NOMO-1 treated with dmso at 0.1 percent for 144 hours (cell line): ENCODE results near the gene SPAG7.
A peak's percentile ranks its signal among the peaks of the same experiment; 100 is the strongest.
"Not testable (repeated sequence)": the region's sequence is repeated elsewhere in the genome, so short reads cannot be mapped to it uniquely, and the experiment has no call there.

Experiments
- DNase-seq: peaks from one replicate; lab custom pipeline; 2025; ENCODE audit not compliant: unreplicated experiment; lab: John Stamatoyannopoulos, UW

Gene SPAG7

GRCh38 chr17:4938688-4939545 is 28.7 kb downstream of the SPAG7 start:
- no peak for DNase-seq

- no peak for DNase-seq
Measured at GRCh38 chr17:4938069-4938491, 29.5 kb downstream of the SPAG7 start.

GRCh38 chr17:4937553-4937952 is 30.1 kb downstream of the SPAG7 start:
- no peak for DNase-seq

- no peak for DNase-seq
Measured at GRCh38 chr17:4936436-4936835, 31.2 kb downstream of the SPAG7 start.

DNA sequence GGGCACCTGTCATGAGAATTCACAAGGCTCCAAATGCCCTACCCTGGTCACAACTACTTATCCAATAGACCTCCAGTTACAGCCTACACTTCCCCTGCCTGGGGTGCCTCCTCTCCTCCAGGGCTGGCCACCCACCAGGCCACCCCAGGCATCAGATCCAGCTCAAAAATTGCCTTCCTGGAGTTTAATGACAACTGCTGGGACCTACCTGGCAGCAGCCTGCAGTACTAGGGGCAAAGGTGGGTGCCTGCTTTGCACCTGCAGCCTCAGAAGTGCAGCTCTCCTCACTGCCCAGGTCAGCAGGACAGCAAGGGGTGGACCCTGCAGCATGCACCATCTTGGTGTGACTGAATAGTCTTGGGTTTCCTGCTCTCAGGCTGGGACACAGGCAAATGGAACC is 32.0 kb downstream of the SPAG7 start:
- no peak for DNase-seq

DNA sequence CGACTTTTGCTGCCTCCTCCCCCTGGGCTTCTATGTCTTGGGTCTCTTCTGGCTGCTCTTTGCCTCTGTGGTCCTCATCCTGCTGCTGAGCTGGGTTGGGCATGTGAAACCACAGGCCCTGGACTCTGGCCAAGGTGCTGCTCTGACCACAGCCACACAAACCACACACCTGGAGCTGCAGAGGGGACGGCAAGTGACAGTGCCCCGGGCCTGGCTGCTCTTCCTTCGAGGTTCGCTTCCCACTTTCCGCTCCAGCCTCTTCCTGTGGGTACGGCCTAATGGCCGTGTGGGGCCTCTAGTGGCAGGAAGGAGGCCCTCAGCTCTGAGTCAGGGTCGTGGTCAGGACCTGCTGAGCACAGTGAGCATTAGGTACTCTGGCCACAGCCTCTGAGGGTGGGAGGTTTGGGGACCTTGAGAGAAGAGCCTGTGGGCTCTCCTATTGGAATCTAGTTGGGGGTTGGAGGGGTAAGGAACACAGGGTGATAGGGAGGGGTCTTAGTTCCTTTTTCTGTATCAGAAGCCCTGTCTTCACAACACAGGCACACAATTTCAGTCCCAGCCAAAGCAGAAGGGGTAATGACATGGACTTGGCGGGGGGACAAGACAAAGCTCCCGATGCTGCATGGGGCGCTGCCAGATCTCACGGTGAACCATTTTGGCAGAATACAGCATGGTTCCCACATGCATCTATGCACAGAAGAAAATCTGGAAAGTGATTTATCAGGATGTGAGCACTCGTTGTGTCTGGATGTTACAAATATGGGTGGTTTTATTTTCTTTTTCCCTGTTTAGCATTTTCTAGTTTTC is 33.2 kb downstream of the SPAG7 start:
- DNase-seq: peak; percentile 48

DNA sequence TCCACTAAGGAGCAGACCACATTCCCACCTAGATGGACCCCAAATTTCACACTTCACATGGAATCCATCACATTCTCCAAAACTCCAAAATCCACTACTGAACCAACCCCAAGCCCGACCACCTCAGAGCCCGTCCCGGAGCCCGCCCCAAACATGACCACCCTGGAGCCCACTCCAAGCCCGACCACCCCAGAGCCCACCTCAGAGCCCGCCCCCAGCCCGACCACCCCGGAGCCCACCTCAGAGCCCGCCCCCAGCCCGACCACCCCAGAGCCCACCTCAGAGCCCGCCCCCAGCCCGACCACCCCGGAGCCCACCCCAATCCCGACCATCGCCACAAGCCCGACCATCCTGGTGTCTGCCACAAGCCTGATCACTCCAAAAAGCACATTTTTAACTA is 34.0 kb downstream of the SPAG7 start:
- DNase-seq: no peak

- no peak for DNase-seq
Measured at GRCh38 chr17:4932756-4933155, 34.9 kb downstream of the SPAG7 start.

GRCh38 chr17:4931963-4932362 is 35.7 kb downstream of the SPAG7 start, which contains the start of gene GP1BA:
Gene GP1BA, plus strand, starts transcription at chr17:4932277. Its CDS starts 328 bp downstream, at chr17:4932605.
- DNase-seq: no peak

- no peak for DNase-seq
Measured at GRCh38 chr17:4928881-4929280, 38.7 kb downstream of the SPAG7 start.

DNA sequence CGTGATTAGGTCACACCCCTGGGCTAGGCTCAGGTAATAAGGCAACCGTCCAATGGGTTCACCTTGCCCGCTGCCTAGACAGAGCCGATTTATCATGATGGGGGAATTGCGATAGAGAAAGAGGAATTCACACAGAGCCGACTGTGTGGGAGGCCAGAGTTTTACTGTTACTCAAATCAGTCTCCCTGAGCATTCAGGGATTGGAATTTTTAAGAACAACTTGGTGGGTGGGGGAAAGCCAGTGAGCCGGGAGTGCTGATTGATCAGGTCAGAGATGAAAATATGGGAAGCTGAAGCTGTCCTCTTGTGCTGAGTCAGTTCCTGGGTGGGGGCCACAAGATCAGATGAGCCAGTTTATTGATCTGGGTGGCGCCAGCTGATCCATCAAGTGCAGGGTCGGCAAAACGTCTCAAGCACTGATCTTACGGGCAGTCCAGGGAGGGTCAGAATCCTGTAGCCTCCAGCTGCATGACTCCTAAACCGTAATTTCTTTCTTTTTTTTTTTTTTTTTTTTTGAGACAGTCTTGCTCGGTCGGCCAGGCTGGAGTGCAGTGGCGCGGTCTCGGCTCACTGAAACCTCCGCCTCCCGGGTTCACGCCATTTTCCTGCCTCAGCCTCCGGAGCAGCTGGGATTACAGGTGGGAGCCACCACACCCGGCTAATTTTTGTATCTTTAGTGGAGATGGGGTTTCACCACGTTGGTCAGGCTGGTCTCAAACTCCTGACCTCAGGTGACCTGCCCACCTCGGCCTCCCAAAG is 40.9 kb downstream of the SPAG7 start:
- DNase-seq: not testable (repeated sequence)

DNA sequence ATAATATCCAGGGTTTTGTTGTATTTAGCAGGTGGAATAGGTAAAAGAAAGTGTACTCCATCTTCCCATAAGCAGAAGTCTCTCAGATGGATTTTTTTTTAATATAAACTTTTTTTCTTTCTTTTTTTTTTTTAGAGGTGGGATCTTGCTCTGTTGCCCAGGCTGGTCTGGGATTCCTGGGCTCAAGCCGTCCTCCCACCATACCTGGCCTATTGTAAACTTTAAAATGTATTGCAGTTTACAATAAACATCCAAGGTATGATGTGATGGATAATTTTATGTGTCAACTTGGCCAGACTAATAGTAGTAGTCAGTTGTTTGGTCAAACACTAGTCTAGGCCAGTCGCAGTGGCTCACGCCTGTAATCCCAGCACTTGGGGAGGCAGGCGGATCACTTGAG is 46.3 kb downstream of the SPAG7 start:
- DNase-seq: no peak

DNA sequence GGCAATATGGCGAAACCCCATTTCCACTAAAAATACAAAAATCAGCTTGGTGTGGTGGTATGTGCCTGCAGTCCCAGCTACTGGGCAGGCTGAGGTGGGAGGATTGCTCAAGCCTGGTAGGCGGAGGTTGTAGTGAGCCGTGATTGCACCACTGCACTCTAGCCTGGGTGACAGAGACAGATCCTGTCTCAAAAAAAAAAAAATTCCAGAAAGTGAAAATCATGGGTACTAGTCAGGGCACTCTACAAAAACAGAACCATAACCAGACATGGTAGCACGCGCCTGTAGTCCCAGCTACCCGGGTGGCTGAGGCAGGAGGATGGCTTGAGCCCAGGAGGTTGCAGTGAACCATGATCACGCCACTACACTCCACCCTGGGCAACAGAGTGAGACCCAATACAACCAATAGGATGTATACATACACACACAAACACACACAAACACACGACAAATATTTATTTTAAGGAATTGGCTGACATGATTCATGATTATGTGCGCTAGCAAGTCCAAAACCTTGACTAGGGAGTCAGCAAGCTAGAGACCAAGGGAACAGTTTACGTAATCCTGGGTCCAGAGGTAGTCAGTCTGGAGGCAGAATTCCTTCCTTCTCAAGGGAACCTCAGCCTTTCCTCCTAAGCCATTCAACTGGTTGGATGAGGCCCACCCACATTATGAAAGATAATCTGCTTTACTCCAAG is 47.1 kb downstream of the SPAG7 start:
- peak; percentile 23 for DNase-seq

DNA sequence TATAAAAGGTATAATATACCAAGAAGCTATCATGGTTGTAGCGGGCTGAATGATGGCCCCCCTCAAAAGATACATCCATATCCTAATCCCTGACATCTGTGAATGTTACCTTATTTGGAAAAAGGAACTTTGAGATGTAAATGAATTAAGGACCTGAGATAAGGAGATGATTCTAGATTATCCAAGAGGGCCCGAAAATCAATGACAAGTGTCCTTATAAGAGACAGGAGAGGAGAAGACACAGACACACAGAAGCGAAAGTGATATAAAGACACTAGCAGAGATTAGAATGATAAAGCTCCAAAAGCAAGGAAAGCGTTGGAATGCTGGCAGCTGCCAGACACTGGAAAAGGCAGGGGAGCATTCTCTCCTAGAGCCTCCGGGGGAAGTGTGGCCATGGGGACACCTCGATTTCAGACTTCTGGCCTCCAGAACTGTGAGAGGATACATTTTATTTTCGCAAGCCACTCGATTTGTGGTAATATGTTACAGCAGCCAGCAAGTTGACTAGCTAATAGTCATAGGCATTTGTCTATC is 48.0 kb downstream of the SPAG7 start:
- no peak for DNase-seq

GRCh38 chr17:4914551-4914950 is 53.1 kb downstream of the SPAG7 start:
- DNase-seq: not testable (repeated sequence)

DNA sequence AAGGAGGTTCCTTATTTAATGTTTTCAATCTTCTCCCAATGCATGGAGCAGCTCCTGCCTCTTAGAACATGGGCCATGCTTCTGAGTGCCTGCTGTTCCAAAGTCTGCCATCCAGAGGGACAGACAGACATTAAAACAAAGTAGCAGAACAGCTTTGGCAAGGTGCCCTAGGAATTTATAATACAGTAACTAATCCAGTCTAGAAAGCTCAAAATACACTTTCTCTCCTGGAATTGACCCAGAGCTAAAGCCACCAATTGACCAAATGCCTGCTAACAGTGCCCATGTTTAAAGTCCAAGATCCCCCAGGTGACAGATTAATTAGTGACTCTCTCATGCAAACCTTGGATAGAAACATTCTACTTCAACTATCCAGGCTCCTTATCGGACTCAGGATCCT is 53.6 kb downstream of the SPAG7 start:
- no peak for DNase-seq
